HG03558 (cell line): ENCODE measurements around the gene FXYD3.

Experiments used
- ATAC-seq: cut with Tn5 transposase; IDR thresholded peaks from one replicate; pipeline ENCODE4 v1.9.1; 2021; ENCODE audit warnings: moderate number of reproducible peaks; ENCODE audit not compliant: unreplicated experiment; ENCODE audit errors: extremely low read depth

FXYD3 gene

DNA sequence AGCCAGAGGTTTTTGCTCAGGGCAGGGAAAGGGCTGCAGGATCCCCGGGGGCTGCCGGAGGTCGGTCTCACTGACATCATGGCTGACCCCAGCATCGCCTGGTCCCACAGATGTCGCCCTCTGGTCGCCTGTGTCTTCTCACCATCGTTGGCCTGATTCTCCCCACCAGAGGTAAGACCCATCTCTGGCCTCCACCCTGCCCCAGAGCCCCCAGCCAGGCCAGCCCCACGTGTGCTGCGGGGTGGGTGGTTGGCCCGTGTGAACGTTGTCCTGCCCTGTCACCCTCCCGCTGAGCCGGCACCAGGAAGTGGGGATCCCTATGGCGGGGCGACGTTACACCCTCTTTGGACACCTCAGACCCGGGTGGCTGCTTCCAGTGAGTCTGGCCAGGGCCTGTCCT lies 39.8 kb downstream of the FXYD3 start:
- ATAC-seq = no peak

DNA sequence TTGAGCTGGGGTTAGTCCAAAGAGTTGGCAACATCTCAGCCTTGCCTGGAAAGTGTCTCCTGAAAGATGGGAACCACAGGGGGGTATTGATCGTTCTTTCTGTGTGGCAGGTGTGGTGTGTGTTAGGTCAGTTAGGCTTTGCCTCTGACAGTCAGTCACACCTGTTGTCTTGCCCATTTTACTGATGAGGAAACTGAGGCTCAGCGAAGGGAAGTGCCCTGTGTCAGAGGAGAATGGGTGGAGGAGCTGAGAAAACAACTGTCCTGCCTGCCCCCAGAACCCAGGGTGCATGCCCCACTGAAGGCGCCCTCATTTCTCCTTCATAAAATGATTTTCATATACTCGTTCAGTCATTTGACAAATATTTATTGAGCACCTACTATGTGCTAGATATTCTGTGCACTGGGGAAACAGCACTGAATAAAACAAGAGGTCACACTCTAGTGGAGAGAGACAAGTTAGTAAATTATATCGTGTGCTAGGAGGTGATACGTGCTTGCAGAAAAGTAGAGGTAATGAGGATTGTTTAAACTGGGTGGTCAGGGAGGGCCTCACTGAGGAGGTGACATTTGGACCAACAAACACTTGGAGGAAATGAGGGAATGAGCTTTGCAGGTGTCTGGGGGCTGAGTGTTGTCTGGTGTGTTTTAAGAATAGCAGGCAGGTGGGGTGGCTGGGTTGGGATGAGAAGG lies 40.5 kb downstream of the FXYD3 start:
- ATAC-seq = no peak

DNA sequence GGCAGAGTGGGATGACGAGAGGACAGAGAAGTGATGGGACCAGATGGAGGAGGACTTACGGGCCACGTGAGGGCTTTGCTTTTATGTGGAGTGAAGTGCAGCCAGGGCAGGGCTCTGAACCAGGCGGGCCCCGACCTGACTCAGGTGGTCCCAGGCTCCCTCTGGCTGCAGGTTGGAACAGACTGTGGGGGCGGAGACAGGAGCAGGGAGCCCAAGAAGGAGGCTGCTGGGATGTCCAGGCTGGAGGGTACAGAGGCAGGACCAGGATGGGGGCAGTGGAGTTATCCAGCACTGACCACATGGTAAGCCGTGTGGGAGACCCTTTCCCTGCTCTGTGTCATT lies 41.0 kb downstream of the FXYD3 start:
- ATAC-seq = no peak

DNA sequence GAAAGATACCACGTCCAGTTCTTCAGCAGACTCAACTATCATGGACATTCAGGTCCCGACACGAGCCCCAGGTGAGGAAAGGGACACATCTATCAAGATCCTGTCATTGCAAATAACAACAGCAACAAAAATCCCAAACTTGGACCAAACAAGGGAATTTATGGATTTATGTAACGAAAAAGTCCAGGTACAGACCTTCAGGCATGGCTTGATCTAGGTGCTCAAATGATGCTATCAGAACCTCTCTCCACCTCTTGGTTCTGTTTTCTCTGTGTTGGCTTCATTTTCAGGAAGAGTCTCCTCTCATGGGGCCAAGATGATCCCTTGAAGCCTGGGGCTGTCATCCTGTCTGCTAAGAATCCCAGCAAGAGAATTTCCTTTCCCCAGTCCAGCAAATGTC lies 41.8 kb downstream of the FXYD3 start:
- ATAC-seq = no peak

DNA sequence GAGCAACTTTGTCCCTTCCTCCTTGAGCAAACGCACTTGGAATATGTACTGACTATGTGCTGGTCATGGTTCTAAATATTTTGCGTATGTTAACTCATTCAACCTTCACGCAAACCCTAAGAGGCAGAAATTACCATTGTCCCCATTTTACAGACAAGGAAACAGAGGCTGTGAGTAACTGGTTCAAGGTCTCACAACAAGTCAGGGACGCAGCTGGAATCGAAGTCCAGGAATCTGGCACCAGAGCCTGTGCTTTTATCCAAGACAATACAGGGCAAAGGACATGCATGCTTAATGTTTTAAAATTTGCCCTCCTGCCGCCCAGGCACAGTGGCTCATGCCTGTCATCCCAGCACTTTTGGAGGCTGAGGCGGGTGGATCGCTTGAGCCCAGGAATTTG lies 44.0 kb downstream of the FXYD3 start:
- no peak for ATAC-seq

DNA sequence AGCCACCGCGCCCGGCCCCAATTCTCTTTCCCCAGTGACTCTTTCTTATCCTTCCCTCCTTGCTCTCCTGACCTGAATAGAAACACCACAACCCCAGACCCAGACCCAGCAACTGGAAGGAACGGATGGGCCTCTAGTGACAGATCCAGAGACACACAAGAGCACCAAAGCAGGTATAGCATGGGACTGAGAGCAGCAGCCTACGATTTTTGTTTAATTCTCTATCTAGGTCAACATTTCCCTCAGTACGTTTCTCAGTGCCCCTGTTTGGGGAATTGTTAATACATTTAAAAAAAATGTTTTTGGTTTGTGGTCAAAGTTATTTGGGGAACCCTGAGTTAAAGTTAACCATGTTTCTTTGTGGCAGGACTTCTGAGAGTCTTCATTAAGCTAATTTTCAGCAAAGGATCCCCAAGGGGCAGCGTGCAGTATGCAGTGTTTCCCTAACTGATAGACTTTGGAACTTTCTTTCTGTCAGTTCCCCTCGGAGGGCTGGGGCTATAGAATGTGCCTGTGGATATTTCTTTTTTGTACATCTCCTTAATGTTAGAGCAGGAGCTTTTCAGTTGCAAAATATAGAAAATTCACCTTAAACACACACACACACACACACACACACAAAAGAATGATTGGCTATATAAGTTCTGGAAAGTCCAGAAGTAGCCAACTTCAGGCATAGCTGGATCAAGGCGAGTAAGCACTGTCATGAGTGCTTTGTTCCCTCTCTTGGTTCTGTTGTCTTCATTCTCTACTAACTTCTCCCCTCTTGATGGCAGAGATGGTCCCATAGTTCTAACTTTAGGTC lies 45.2 kb downstream of the FXYD3 start:
- ATAC-seq = no peak

DNA sequence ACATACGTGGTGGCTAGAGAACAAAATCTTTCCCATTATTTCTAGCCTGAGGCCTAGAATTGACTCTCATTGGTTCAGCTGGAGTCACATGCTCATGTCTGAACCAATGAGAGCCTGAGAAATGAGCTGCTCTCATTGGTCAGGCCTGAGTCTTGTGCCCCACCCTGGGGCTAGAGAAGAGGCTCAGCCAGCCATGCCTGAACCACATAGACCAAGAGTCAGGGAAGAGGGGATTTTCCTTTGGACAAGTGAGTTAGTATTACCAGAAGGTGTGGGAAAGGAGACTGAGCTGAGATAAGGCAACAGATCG lies 45.8 kb downstream of the FXYD3 start:
- ATAC-seq = no peak

DNA sequence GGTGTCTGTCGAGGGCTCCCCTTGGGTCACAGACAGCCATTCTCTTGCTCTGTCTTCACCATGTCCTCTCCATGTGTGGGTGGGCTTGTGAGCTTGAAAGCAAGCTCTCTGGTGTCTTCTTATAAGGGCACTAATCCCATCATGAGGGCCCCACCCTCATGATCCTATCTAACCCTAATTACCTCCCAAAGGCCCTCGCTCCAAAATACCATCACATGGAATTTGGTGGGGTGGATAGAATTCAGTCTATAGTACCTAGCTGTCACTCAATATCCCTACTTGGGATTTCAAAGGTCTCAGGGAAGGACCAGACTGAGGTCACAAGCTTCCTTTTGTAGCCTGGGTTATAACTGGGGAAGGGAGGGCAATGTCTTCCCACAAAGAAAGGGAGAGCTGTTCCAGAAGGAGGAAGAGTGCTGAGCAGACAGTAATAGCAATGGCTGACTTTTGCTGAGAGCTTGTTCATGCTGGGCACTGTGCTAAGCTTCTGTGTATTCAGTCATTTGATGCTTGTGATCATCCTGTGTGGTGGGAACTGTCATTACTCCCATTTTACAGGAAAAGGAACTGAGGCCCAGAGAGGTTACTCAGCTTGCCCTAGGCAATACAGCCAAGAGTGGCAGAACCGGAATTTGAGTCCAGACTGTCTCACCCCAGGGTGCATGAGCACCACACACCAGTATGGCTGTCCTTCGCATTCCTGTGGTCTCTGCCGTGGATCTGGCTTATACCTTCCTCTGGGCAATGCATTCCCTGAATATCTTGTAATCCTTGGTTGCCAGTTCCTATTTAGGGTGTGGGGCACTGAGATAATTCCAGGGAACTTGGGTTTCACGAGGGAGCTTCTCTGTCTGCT lies 47.1 kb downstream of the FXYD3 start:
- ATAC-seq = no peak

DNA sequence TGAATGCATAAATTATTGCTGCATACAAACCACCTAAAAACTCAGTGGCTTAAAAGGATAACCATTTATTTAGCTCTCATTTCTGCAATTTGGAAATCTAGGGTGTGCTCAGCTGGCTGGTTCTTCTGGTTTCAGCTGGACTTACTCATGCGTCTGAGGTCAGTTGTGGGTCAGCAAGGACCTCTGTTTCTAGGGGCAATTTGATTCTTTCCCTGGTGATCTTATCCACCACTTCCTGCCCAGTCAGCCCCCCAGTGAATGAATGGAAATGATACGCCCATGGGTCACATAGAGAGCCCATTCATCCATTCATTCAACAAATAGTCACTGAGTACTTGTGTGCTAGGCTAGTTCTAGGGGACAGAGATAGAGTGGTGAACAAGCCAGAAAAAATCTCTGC lies 48.8 kb downstream of the FXYD3 start:
- ATAC-seq = no peak

DNA sequence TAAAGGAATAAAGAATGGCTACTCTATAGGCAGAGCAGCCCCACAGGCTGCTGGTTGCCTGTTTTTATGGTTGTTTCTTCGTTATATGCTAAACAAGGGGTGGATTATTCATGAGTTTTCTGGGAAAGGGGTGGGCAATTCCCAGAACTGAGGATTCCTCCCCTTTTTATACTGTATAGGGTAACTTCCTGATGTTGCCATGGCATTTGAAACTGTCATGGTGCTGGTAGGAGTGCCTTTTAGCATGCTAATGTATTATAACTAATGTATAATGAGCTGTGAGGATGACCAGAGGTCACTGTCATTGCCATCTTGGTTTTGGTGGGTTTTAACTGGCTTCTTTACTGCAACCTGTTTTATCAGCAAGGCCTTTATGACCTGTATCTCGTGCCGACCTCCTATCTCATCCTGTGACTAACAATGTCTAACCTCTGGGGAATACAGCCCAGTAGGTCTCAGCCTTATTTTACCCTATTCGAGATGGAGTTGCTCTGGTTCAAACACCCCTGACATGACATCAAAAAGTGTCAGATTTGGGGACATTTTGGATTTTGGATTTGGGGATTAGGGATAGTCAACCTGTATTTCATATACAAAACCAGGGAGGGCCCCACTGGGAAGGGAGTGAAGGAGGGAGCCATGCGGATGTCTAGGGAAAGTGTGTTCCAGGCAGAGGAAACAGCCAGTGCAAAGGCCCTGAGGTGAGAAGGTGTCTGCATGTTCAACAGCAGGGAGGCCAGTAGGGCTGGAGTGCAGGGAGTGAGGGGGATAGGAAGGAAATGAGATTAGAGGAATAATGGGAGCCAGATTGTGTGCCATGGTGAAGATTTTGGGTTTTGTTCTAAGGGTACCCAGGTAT lies 49.8 kb downstream of the FXYD3 start:
- no peak for ATAC-seq

DNA sequence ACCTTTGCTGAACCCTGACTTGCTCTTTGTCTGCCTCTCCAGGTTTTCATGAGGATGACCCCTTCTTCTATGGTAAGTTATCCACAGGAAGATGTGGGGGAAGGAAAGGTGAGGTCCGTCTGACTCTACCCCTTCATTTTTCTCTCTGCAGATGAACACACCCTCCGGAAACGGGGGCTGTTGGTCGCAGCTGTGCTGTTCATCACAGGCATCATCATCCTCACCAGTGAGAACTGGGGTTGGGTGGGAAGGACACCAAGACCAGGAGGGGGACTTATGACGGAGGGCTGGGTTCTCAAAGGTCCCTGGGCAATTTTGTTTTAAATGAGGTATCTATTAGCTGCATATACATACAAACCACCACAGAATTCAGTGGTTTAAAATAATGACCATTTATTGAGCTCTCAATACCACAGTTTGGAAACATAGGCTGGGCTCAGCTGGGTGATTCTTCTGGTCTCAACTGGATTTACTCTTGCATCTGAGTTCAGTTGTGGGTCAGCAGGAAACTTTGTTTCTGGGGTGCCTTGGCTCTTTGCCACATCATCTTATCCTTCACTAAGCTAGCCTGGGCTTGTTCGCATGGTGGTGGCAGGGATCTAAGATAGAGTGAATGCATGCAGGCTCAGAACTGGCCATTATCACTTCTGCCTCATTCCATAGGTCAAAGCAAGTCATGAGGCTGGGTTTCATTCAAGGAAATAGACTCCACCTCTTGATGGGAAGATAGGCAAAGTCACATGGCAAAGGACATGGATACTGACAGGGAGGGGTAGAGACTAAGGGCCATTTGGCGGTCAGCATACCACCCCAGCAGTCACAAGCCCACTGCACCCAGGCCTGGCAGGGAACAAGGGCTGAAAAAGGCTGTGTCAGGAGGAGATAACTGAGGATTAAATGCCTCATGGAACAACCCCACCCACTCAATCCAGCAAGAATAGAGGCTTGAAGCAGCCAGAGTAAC lies 50.8 kb downstream of the FXYD3 start:
- no peak for ATAC-seq

DNA sequence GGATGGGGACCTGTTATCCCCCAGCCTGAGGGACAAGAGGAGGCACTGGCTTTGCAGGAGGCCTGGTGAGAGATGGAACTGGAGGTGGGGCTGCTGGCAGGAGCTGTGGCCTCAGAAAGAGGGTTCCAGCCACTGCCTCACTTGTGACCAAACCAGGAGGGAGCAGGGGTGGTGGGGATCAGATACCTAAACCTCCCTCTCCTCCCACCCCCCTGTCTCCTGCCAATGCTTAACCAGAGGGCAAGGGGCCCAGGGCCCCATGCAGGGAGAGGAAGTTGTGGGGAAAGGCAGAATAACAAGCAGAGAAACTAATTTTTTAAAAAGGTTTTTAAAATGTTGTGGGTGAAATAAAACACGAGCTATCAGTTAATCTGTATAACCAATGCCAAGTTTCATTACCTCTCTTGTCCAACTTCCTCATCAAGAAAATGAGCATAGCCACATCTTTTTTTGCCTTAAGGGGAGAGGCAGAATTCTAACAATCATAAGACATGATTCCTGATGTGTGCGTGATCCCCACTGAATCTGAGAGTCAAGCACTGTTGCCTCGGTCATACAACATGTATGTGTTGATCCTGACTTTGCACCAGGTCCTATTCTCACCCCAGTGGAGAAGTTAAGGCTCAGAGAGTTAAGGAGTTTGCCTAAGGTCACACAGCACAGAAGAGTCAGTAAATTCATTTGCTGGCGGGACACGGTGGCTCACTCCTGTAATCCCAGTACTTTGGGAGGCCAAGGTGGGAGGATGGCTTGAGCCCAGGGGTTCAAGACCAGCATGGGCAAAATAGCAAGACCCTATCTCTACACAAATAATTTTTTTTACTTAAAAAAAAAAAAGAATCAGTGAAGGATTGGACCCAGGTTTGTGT lies 51.9 kb downstream of the FXYD3 start:
- no peak for ATAC-seq

DNA sequence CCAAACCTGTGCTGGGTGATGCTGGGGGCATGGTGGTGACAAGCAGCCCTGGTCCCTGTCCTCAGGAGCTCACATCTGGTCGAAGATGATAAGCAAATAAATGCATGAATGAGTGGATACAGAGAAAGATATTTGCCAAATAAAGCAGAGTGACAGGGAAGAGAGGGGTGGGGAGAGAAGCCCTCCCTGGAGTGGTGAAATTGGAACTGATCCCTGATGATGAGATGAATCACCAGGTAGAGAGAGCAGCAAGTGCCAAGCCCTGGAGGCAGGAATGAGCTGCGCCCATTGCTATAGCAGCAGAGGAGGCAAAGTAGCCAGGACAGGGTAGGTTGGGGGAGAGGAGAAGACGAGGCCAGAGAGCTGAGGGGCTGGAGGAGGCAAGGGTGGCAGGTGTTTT lies 52.6 kb downstream of the FXYD3 start:
- no peak for ATAC-seq

DNA sequence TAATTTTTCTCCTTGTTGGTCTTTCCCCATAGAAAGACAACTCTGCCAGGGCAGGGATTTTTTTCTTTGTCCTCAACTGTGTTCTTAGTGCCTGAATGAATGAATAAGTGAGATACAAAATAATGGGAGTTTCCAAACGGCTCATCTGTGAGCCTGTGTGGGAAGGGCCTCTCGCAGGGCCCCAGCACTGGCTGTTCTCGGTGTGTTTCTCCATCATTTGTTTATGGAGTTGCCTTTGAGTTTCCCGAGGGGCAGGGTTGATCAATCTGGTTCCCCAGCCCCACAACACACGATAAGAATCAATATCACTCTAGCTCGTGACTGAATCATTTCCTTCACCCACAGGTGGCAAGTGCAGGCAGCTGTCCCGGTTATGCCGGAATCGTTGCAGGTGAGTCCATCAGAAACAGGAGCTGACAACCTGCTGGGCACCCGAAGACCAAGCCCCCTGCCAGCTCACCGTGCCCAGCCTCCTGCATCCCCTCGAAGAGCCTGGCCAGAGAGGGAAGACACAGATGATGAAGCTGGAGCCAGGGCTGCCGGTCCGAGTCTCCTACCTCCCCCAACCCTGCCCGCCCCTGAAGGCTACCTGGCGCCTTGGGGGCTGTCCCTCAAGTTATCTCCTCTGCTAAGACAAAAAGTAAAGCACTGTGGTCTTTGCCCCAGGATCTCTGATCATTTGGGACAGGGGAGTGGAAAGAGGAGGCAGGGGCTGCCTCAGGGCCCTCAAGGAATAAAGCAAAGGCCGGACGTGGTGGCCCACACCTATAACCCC lies 53.8 kb downstream of the FXYD3 start:
- no peak for ATAC-seq

DNA sequence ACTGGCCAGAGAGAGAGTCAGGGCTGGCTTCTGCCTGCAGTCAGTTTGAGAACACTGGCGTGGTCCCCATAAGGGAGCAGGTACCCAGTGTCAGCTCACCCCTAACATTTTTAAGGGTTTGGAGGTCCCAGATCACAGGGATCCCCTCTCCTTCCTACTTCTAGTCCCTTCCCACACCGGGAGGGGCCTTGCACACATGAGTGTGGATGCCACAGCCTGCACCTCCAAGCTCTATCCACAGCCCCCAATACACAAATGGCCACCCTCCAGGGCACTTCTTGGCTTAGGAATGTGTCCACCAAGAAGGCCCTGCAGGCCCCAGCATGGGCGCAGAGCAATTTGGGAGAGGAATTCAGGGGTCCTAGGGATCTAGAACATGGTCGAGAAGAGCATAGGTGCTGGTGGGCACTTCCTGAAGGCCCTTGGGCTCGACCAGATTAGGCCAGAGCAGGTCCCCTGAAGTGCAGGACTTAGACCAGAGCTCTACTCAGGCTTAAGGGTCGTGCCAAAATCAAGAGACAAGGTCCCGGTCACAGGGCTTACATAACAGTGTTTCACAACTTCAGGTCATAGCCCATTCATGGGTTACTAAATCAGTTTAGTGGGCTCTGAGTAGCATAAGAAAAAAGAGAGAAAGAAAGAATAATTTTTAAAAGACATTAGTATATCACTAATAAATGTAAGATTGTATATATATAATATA lies 54.9 kb downstream of the FXYD3 start:
- no peak for ATAC-seq

DNA sequence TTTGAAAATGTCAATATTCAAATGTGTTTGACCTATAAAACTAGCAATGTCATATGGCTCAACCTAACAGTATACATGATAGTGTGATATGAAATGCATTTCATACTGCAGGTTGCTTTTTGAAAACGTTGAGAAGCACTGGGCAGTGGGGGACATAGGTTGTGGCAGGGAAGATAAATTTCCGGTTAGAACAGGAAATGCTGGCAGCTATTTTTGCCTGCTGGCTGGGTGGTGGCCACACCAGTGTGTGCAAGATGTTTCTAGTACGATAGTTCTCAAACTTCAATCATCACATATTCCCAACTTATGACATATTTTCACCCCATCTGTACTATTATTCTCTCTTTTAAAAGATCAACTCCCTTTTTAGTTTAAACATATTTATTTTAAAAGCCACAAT lies 56.1 kb downstream of the FXYD3 start:
- no peak for ATAC-seq
